Activated naive CD4-positive, alpha-beta T cell treated with anti-CD3 and anti-CD28 coated beads for 36 hours (primary cell): ENCODE results near the gene NHEJ1. TPM values are rescaled to one million over a fixed set of nuclear protein-coding genes. Genes with fewer than 3 reads are reported as not detected.
A peak's percentile ranks its signal among the peaks of the same experiment; 100 is the strongest.

Experiments
- CTCF ChIA-PET: fragments of 350-600 bp; sonication (Branson Sonifier 250); formaldehyde crosslinking; loops from one replicate; lab custom pipeline; 2021; ENCODE audit warnings: antibody characterized with exemption; lab: Charles Lee
- DNase-seq: peaks from one replicate; pipeline ENCODE4 v3.0.0-alpha.2; 2020
- H3K27ac Mint-ChIP-seq: one replicate; pipeline ENCODE4 v1.8.0; 2021; ENCODE audit warnings: mild to moderate bottlenecking, mixed read lengths
- H3K27me3 Mint-ChIP-seq: one replicate; pipeline ENCODE4 v1.8.0; 2021; ENCODE audit warnings: low read depth, mixed read lengths
- H3K36me3 Mint-ChIP-seq: one replicate; pipeline ENCODE4 v1.8.0; 2021; ENCODE audit warnings: low read depth, mixed read lengths
- H3K4me1 Mint-ChIP-seq: one replicate; pipeline ENCODE4 v1.8.0; 2021; ENCODE audit warnings: low read depth, mixed read lengths
- H3K4me3 Mint-ChIP-seq: one replicate; pipeline ENCODE4 v1.8.0; 2021; ENCODE audit warnings: mild to moderate bottlenecking, moderate library complexity, mixed read lengths
- H3K9me3 Mint-ChIP-seq: one replicate; pipeline ENCODE4 v1.8.0; 2021; ENCODE audit warnings: mixed read lengths
- intact Hi-C: fragments of 100-400 bp; cut with micrococcal nuclease; formaldehyde crosslinking; loops from one replicate; pipeline ENCODE4 v1.15.1; 2023
- total RNA-seq, 2 experiments: library from RNA; stranded (reverse); gene quantifications; one replicate each; pipeline ENCODE4 v1.2.3, GENCODE V29; 2021

NHEJ1 gene
- total RNA-seq, 2 experiments from 2014 or later, result 24.4 to 26.6 TPM

DNA sequence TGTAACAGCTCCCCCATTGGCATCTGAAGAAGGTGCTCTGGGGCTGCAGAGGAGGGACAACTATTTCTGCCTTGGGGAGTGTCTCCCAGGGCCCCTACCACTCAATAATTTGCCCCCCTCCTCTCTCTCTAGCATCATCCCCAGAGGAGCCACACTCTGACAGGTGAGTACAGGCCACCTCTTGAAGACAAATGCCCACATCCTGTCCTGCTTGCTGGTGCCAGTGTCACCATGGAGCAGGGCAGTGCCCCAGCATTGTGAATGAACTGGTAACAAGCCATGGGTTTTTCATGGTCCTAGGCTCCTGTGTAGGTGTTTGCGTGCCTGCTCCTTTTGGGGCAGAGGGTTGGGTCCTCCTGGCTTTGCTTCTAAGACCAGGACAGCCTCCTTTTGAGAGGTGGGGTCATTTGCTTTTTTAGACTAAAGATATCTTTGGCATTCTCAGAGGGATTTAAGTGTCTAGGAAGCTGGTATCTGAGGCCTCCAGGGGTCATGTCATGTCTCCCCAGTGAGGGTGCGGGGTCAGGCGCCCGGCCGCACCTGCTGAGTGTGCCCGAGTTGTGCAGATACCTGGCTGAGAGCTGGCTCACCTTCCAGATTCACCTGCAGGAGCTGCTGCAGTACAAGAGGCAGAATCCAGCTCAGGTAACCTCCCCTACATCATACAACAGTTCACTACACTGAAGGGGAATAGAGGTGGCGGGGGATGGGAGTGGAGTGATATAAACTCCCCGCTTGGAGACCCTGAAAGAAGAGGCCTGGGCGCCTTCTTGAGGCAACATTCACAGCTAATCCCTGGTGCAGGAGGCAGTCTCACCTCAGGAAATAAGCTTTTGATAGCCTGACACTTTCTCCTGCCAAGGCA is 19.2 kb upstream of the NHEJ1 start:
- H3K4me1 Mint-ChIP-seq, result peaks cover 48% of the 10 kb centered on the region
- intact Hi-C loops, result loop anchor here (5.0 to 10.0 kb wide), 3 partner anchors 298 to 775 kb away; partner anchors contain the start of genes CHPF, TMEM198 and WNT10A
- no peaks in the 10 kb centered on the region for H3K9me3 Mint-ChIP-seq
- no peaks in the 10 kb centered on the region for H3K27me3 Mint-ChIP-seq
- no peak overlapping the region for H3K4me3 Mint-ChIP-seq
- H3K36me3 Mint-ChIP-seq, result peaks cover 24% of the 10 kb centered on the region
- DNase-seq, result no peak
- CTCF ChIA-PET, result interaction anchor here (0.6 to 1.0 kb wide), 7 partner anchors 10 to 115 kb away, joined by 3 to 4 read pairs (median 3); partner anchors contain the start of genes SLC23A3 and ZFAND2B
- H3K27ac Mint-ChIP-seq, result no peak overlapping the region

DNA sequence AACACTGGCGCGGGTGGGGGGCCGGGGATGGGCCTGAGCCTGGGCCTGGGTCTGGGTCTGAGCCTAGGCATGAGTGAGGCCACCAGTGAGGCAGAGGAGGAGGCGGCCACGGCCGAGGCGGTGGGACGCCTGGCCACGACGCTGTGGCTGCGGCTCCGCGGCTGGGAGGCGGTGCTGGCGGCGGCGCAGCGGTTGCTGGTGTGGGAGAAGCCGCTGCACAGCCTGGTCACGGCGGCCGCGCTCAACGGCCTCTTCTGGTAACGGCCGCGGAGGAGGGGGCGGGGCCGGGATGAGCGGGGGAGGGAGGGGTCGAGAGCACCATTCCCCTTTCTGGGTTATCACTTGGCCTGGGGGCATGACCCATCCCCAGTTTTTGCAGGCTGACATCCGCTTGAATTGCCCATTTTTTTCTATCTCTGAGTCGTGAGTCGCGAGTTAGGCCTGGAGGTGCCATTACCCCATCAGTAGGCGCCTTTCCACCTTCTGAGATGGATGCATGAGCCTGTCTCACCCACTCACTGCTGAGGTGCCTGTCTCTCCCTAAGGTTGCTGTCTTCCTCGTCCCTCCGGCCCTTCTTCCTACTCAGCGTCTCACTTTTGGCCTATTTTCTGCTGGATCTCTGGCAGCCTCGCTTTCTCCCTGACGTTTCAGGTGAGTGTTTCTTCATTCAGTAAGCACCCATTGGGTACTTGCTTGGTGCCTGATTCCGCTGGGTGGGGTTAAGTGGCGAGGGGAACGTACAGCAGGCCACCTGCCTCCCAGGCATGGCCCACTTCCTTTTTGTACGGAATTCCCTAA is 18.0 kb upstream of the NHEJ1 start:
- peak overlapping the region; percentile 94 for H3K4me3 Mint-ChIP-seq
- no peaks in the 10 kb centered on the region for H3K9me3 Mint-ChIP-seq
- H3K27me3 Mint-ChIP-seq, result no peaks in the 10 kb centered on the region
- peaks cover 58% of the 10 kb centered on the region for H3K4me1 Mint-ChIP-seq
- H3K36me3 Mint-ChIP-seq, result peaks cover 27% of the 10 kb centered on the region
- DNase-seq, result peak; percentile 43
- intact Hi-C loops, result loop anchor here (1.0 to 10.0 kb wide), 5 partner anchors 9 to 774 kb away; partner anchors contain the start of genes CHPF, TMEM198 and WNT10A
- CTCF ChIA-PET, result interaction anchor here (0.9 kb wide), 1 partner anchor 21 kb away, joined by 3 read pairs; no protein-coding TSS in a partner anchor
- H3K27ac Mint-ChIP-seq, result peak overlapping the region; percentile 75

DNA sequence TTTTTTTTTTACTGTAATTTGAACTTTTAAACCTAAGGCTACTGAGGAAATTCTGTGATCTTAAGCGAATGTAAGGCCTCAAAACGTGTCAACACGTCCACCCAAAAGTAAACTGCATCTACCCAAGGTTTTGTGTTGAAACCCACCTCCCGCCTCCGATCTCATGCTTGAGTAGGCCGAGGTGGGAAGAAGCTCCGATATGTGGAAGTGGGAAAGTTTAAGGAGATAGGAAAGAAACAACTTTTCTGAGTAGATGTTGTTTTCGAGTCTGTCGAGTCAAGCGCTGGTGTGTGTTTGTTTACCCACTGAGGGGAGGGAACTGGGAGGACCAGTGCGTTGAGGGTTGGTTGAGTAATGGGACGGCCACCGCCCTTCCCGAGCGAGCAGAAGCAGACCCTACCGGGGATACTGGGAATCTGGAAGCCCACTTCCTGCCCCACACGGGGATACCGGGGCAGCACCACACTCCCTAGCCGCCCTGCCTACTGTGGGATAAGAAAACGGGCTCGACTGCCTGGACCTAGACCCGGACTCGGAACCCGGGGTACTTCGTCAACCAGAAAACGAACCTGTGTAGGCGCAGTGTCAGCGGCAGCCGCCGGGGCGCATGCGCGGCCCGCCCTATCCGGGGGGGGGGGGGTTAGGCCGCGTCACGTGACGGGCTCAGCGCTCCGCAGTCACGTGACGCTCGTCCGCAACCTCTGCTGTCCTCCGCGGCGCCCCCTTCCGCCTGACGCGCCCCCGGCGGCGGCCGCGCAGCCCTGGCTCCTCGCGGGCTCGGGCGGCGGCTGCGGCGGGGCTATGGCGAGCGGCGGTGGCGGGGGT is 17.1 kb upstream of the NHEJ1 start, which contains the start of gene RETREG2:
Gene RETREG2 (plus strand): TSS at position 724 of the 825 bp plus-strand sequence. CDS start 78 bp downstream, at position 802.
- peak within 1 kb of the TSS; percentile 94 for H3K4me3 Mint-ChIP-seq
- intact Hi-C loops, result loop anchor here (1.0 to 10.0 kb wide), 15 partner anchors 10 to 961 kb away; partner anchors contain the start of genes ANKZF1, ARPC2, ATG9A and CHPF
- CTCF ChIA-PET, result interaction anchor here (8.9 kb wide), 1 partner anchor 19 kb away, joined by 67 read pairs; the partner anchor contains the start of gene NHEJ1
- DNase-seq, result peak; percentile 78
- H3K36me3 Mint-ChIP-seq, result peaks cover 24% of the 10 kb centered on the region
- H3K27ac Mint-ChIP-seq, result peak within 1 kb of the TSS; percentile 98
- H3K9me3 Mint-ChIP-seq, result no peaks in the 10 kb centered on the region
- peaks cover 58% of the 10 kb centered on the region for H3K4me1 Mint-ChIP-seq
- no peaks in the 10 kb centered on the region for H3K27me3 Mint-ChIP-seq

DNA sequence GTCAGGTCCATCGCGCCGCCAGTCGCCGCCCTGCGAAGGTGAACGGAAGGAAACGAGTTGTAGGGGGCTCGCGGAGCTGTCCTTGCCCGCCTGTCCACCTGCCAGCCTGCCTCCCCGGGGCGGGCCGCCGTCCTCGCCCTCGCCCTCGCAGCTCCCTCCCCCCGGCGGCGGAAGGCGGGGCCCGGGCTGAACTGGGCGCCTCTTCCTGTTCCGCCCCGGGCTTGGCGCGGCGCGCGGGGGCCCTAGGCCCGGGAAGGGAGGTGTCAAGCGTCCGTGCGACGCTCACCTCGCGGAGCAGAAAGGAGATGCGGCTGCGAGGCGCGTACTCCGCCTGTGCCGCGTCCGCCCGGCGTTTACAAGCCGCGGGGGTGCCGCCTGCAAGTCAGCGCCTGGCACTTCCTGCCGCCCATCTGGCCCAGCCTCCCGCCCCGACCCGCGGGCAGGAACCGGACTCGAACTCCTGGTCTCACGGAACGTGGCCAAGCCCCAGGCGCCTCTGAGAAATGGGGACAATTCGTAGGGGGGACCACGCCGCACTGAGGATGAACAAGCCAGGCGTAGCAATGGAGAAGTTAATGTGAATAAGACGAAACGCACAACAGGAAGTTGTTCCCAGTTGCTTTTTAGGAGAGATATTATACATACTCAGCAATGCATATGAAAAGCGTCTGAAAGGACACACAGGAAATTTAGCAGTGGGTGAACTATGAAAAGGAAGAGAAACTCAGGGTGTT is 16.4 kb upstream of the NHEJ1 start, which contains the start of gene CNPPD1:
Gene CNPPD1 (minus strand): TSS at position 108 of the 734 bp plus-strand sequence. CDS start 97 bp downstream, at position 11.
- H3K9me3 Mint-ChIP-seq, result no peaks in the 10 kb centered on the region

GRCh38 chr2:219175928-219176817 is 15.6 kb upstream of the NHEJ1 start:
- peaks cover 18% of the 10 kb centered on the region for H3K36me3 Mint-ChIP-seq
- H3K27me3 Mint-ChIP-seq, result no peaks in the 10 kb centered on the region
- no peaks in the 10 kb centered on the region for H3K9me3 Mint-ChIP-seq
- peak overlapping the region; percentile 98 for H3K27ac Mint-ChIP-seq
- CTCF ChIA-PET, result interaction anchor here (0.5 to 8.9 kb wide), 19 partner anchors 10 to 288 kb away, joined by 3 to 67 read pairs (median 5); partner anchors contain the start of genes ABCB6, DNAJB2, GLB1L and NHEJ1
- peaks cover 42% of the 10 kb centered on the region for H3K4me1 Mint-ChIP-seq
- intact Hi-C loops, result loop anchor here (2.0 to 10.0 kb wide), 5 partner anchors 294 to 959 kb away; partner anchors contain the start of genes ARPC2, CHPF, CNOT9 and TMEM198
- DNase-seq, result peak; percentile 43
- H3K4me3 Mint-ChIP-seq, result peak overlapping the region; percentile 94

More for the DNA sequence above, 16.4 kb upstream of the NHEJ1 start, which contains the start of gene CNPPD1:
- Mint-ChIP-seq H3K4me3 (peak within 1 kb of the TSS; percentile 94), H3K27me3 (no peaks in the 10 kb centered on the region), H3K4me1 (peaks cover 50% of the 10 kb centered on the region), H3K27ac (peak within 1 kb of the TSS; percentile 98), H3K36me3 (peaks cover 24% of the 10 kb centered on the region)
- intact Hi-C loops, result loop anchor here (1.0 to 10.0 kb wide), 13 partner anchors 17 to 960 kb away; partner anchors contain the start of genes ANKZF1, ARPC2, ATG9A and CHPF
- CTCF ChIA-PET, result interaction anchor here (0.8 to 8.9 kb wide), 13 partner anchors 11 to 289 kb away, joined by 3 to 67 read pairs (median 5); partner anchors contain the start of genes GLB1L, NHEJ1, STK16 and ZFAND2B
- peak; percentile 86 for DNase-seq

- Mint-ChIP-seq H3K9me3 (no peaks in the 10 kb centered on the region), H3K4me1 (peaks cover 35% of the 10 kb centered on the region), H3K36me3 (peaks cover 14% of the 10 kb centered on the region), H3K27me3 (no peaks in the 10 kb centered on the region), H3K4me3 (peak overlapping the region; percentile 94), H3K27ac (peak overlapping the region; percentile 98)
- DNase-seq, result no peak
- intact Hi-C loops, result loop anchor here (5.0 to 10.0 kb wide), 3 partner anchors 293 to 771 kb away; partner anchors contain the start of genes CHPF, TMEM198 and WNT10A
- CTCF ChIA-PET, result interaction anchor here (1.2 to 8.9 kb wide), 13 partner anchors 10 to 180 kb away, joined by 3 to 67 read pairs (median 7); partner anchors contain the start of genes ABCB6, DNAJB2, NHEJ1 and ZFAND2B
These were observed 14.9 kb upstream of the NHEJ1 start for GRCh38 chr2:219175486-219175885.

DNA sequence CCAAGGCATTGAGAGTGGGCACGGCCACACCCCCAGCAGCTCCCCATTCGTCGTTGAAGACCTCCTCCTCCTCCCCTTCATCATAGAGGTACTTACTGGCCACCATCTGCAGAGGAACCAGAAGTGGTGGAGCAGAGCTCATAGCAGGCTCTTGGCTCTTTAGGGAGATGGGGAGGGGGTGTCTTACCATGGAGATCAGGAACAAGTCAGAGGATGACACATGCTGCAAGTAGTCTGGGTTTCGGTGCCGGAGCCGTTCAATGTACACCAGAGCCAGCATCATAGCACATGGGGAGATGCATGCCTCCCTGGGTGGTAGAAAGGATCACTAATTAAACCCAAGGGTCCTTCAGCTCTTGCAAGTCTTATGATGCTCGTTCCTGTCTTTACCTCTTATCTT is 14.2 kb upstream of the NHEJ1 start:
- DNase-seq, result no peak
- intact Hi-C loops, result loop anchor here (5.0 to 10.0 kb wide), 3 partner anchors 292 to 770 kb away; partner anchors contain the start of genes CHPF, TMEM198 and WNT10A
- Mint-ChIP-seq H3K36me3 (peaks cover 12% of the 10 kb centered on the region), H3K27ac (no peak overlapping the region), H3K27me3 (no peaks in the 10 kb centered on the region), H3K4me3 (no peak overlapping the region), H3K4me1 (peaks cover 31% of the 10 kb centered on the region), H3K9me3 (no peaks in the 10 kb centered on the region)
- CTCF ChIA-PET, result interaction anchor here (1.0 to 8.9 kb wide), 11 partner anchors 11 to 124 kb away, joined by 3 to 67 read pairs (median 7); partner anchors contain the start of genes ABCB6, DNAJB2, NHEJ1 and ZFAND2B

DNA sequence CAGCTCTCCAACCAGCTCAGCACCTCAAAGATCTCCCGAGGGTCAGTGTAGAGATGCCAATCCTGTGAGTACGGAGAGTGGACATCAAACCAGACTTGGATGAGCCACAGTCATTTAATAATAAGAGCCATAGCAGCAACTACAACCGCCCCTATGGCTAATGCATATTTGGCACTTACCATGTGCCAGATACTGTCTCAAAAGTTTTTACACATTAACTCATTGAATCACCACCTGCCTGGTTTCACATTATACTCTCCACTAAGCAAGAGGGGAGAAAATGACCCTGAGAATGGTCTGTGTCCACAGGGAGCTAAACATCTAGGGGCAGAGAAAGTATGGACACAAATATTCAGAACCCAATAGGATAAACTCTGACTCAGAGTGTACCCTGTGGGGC is 13.5 kb upstream of the NHEJ1 start:
- Mint-ChIP-seq H3K9me3 (no peaks in the 10 kb centered on the region), H3K36me3 (peaks cover 12% of the 10 kb centered on the region), H3K4me1 (peaks cover 28% of the 10 kb centered on the region), H3K4me3 (peak overlapping the region; percentile 3), H3K27ac (no peak overlapping the region), H3K27me3 (no peaks in the 10 kb centered on the region)
- CTCF ChIA-PET, result interaction anchor here (1.0 to 8.9 kb wide), 8 partner anchors 8 to 121 kb away, joined by 3 to 67 read pairs (median 6); partner anchors contain the start of genes NHEJ1 and ZFAND2B
- intact Hi-C loops, result loop anchor here (10.0 kb wide), 1 partner anchor 769 kb away; no protein-coding TSS in a partner anchor
- DNase-seq, result no peak

DNA sequence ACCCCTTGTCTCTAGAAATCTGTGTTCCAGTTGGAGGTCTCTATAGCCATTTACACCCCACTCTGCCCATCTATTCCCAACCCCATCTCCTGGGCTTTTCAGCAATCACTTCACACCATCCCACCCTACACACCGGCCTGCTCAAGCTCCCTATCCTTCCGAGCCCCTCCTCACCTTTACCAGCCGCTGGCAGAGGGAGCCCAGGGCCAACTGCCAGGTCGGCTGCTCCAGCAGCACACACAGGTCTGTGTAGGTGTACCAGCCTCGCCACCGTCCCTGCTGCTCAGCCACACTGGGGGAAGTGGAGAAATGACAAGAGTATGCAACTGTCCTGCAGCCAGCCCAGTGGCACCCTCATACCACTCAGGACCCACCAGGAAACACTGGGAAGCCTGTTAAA is 12.6 kb upstream of the NHEJ1 start:
- DNase-seq, result no peak
- no peak overlapping the region for H3K27ac Mint-ChIP-seq

More for the DNA sequence above, 12.6 kb upstream of the NHEJ1 start:
- H3K4me1 Mint-ChIP-seq, result peaks cover 25% of the 10 kb centered on the region
- H3K4me3 Mint-ChIP-seq, result no peak overlapping the region
- CTCF ChIA-PET, result interaction anchor here (1.0 to 8.9 kb wide), 11 partner anchors 9 to 215 kb away, joined by 3 to 67 read pairs (median 6); partner anchors contain the start of genes DNPEP, NHEJ1 and ZFAND2B
- H3K36me3 Mint-ChIP-seq, result peaks cover 12% of the 10 kb centered on the region
- H3K27me3 Mint-ChIP-seq, result no peaks in the 10 kb centered on the region
- intact Hi-C loops, result loop anchor here (10.0 kb wide), 1 partner anchor 768 kb away; no protein-coding TSS in a partner anchor
- no peaks in the 10 kb centered on the region for H3K9me3 Mint-ChIP-seq
